GM19240 (cell line): Measurements from ENCODE around the gene PRXL2B.
"Not testable (repeated sequence)": the region's sequence is repeated elsewhere in the genome, so short reads cannot be mapped to it uniquely, and the experiment has no call there.

Source experiments
- DNase-seq: peaks from one replicate; pipeline ENCODE4 v3.0.0; 2011; ENCODE audit warnings: low spot score; ENCODE audit not compliant: insufficient read length

The PRXL2B gene

GRCh38 chr1:2550309-2550861 is 36.2 kb upstream of the PRXL2B start:
- not testable (repeated sequence) for DNase-seq

GRCh38 chr1:2551544-2551943 is 35.0 kb upstream of the PRXL2B start:
- DNase-seq, result not testable (repeated sequence)

- DNase-seq, result no peak
Measured at GRCh38 chr1:2552189-2552588, 34.4 kb upstream of the PRXL2B start.

GRCh38 chr1:2553076-2553475 is 33.5 kb upstream of the PRXL2B start:
- not testable (repeated sequence) for DNase-seq

- DNase-seq, result no peak
Measured at GRCh38 chr1:2553871-2554620, 32.5 kb upstream of the PRXL2B start.

GRCh38 chr1:2554621-2555387 is 31.8 kb upstream of the PRXL2B start:
- DNase-seq, result no peak

GRCh38 chr1:2555634-2556276 is 30.8 kb upstream of the PRXL2B start:
- peak; percentile 61 for DNase-seq

- peak; percentile 97 for DNase-seq
Measured at GRCh38 chr1:2556277-2556677, 30.3 kb upstream of the PRXL2B start, which contains the start of gene TNFRSF14. Gene TNFRSF14, plus strand, starts transcription at chr1:2556371. Its CDS starts 294 bp downstream, at chr1:2556665.

GRCh38 chr1:2556678-2557481 is 29.7 kb upstream of the PRXL2B start:
- DNase-seq, result peak; percentile 59

GRCh38 chr1:2557482-2558400 is 28.8 kb upstream of the PRXL2B start:
- DNase-seq, result no peak

- no peak for DNase-seq
Measured at GRCh38 chr1:2558420-2558819, 28.2 kb upstream of the PRXL2B start.

GRCh38 chr1:2558861-2559260 is 27.7 kb upstream of the PRXL2B start:
- DNase-seq, result no peak

- no peak for DNase-seq
Measured at GRCh38 chr1:2559509-2560298, 26.9 kb upstream of the PRXL2B start.

GRCh38 chr1:2560299-2561073 is 26.1 kb upstream of the PRXL2B start:
- DNase-seq, result no peak

- DNase-seq, result no peak
Measured at GRCh38 chr1:2561446-2561845, 25.1 kb upstream of the PRXL2B start.

GRCh38 chr1:2561898-2562895 is 24.4 kb upstream of the PRXL2B start:
- DNase-seq, result no peak

- DNase-seq, result no peak
Measured at GRCh38 chr1:2563205-2563604, 23.4 kb upstream of the PRXL2B start.
